NCI-H2029 treated with DMSO at 0.1 percent for 48 hours (cell line): ENCODE results near the gene AKT1S1.

ENCODE experiments used
- DNase-seq: peaks from one replicate; lab custom pipeline; 2025; lab: John Stamatoyannopoulos, UW

Gene AKT1S1

GRCh38 chr19:49853852-49854377, 23.2 kb downstream of the AKT1S1 start:
- no peak for DNase-seq

- no peak for DNase-seq
Measured at GRCh38 chr19:49852631-49853126, 24.5 kb downstream of the AKT1S1 start.

GRCh38 chr19:49851456-49852259, 25.5 kb downstream of the AKT1S1 start:
- DNase-seq, result no peak

GRCh38 chr19:49850487-49851342, 26.4 kb downstream of the AKT1S1 start, which contains the start of gene PTOV1:
Gene PTOV1, plus strand, starts transcription at chr19:49851159.
- DNase-seq, result peak; percentile 83

GRCh38 chr19:49850221-49850486, 27.0 kb downstream of the AKT1S1 start:
- DNase-seq, result no peak

- no peak for DNase-seq
Measured at GRCh38 chr19:49849433-49850220, 27.5 kb downstream of the AKT1S1 start.

- DNase-seq, result no peak
Measured at GRCh38 chr19:49848938-49849337, 28.2 kb downstream of the AKT1S1 start.

- no peak for DNase-seq
Measured at GRCh38 chr19:49847731-49848696, 29.1 kb downstream of the AKT1S1 start.

GRCh38 chr19:49846408-49846807, 30.7 kb downstream of the AKT1S1 start:
- DNase-seq, result no peak

- DNase-seq, result no peak
Measured at GRCh38 chr19:49845414-49845813, 31.7 kb downstream of the AKT1S1 start.

GRCh38 chr19:49844138-49845095, 32.7 kb downstream of the AKT1S1 start:
- no peak for DNase-seq

- no peak for DNase-seq
Measured at GRCh38 chr19:49843265-49843664, 33.9 kb downstream of the AKT1S1 start.

- DNase-seq, result no peak
Measured at GRCh38 chr19:49840736-49841249, 36.4 kb downstream of the AKT1S1 start.

GRCh38 chr19:49840321-49840720, 36.8 kb downstream of the AKT1S1 start:
- DNase-seq, result no peak

GRCh38 chr19:49839713-49840112, 37.4 kb downstream of the AKT1S1 start:
- DNase-seq, result no peak

- no peak for DNase-seq
Measured at GRCh38 chr19:49838885-49839588, 38.1 kb downstream of the AKT1S1 start.

- DNase-seq, result no peak
Measured at GRCh38 chr19:49837425-49837824, 39.7 kb downstream of the AKT1S1 start.

GRCh38 chr19:49837009-49837310, 40.2 kb downstream of the AKT1S1 start:
- no peak for DNase-seq
